Measurements from ENCODE around the gene DAPK1. TPM values are rescaled to one million over a fixed set of nuclear protein-coding genes. Genes with fewer than 3 reads are reported as not detected.

Gene DAPK1
- total RNA-seq, 1 experiment from 2014 or later = 133 TPM

GRCh38 chr9:87684627-87685219 is 187.1 kb downstream of the DAPK1 start:
- TF ChIP-seq CTCF (IDR thresholded peaks at IDR 0.05; ENCODE audit: unreplicated experiment) = peak; percentile 31
- no peaks in the 10 kb centered on the region for H3K9me3 Mint-ChIP-seq (ENCODE audit: low read depth, unreplicated experiment)
- H3K27ac Mint-ChIP-seq (ENCODE audit: unreplicated experiment) = no peak overlapping the region
- BruUV-seq (replicated peaks) = no TSS peak
- peaks cover 48% of the 10 kb centered on the region for H3K36me3 Mint-ChIP-seq (ENCODE audit: insufficient read depth, unreplicated experiment)
- H3K27me3 Mint-ChIP-seq (ENCODE audit: unreplicated experiment) = no peaks in the 10 kb centered on the region
- CTCF ChIA-PET = no interaction called here
- H3K4me1 Mint-ChIP-seq (ENCODE audit: low read depth, unreplicated experiment) = peaks cover 8% of the 10 kb centered on the region
- DNase-seq = peak; percentile 25
- no peak overlapping the region for H3K4me3 Mint-ChIP-seq (ENCODE audit: low read depth, unreplicated experiment)
- intact Hi-C loops (cut with micrococcal nuclease; ENCODE audit: unreplicated experiment) = loop anchor here (2.0 kb wide), 1 partner anchor 128 kb away; no protein-coding TSS in a partner anchor

GRCh38 chr9:87685441-87685840 is 187.8 kb downstream of the DAPK1 start:
- TF ChIP-seq CTCF (IDR thresholded peaks at IDR 0.05; ENCODE audit: unreplicated experiment) = no peak
- Mint-ChIP-seq H3K27ac (ENCODE audit: unreplicated experiment) (no peak overlapping the region), H3K4me1 (ENCODE audit: low read depth, unreplicated experiment) (peaks cover 8% of the 10 kb centered on the region), H3K9me3 (ENCODE audit: low read depth, unreplicated experiment) (no peaks in the 10 kb centered on the region), H3K4me3 (ENCODE audit: low read depth, unreplicated experiment) (no peak overlapping the region), H3K36me3 (ENCODE audit: insufficient read depth, unreplicated experiment) (peaks cover 48% of the 10 kb centered on the region), H3K27me3 (ENCODE audit: unreplicated experiment) (no peaks in the 10 kb centered on the region)
- BruUV-seq (replicated peaks) = no TSS peak
- DNase-seq = no peak
- CTCF ChIA-PET = no interaction called here
- intact Hi-C loops (cut with micrococcal nuclease; ENCODE audit: unreplicated experiment) = loop anchor here (2.0 kb wide), 1 partner anchor 127 kb away; no protein-coding TSS in a partner anchor

GRCh38 chr9:87685871-87686519 is 188.3 kb downstream of the DAPK1 start:
- CTCF ChIA-PET = no interaction called here
- no peak for DNase-seq
- intact Hi-C loops (cut with micrococcal nuclease; ENCODE audit: unreplicated experiment) = loop anchor here (2.0 kb wide), 1 partner anchor 127 kb away; no protein-coding TSS in a partner anchor
- Mint-ChIP-seq H3K4me1 (ENCODE audit: low read depth, unreplicated experiment) (peaks cover 8% of the 10 kb centered on the region), H3K27me3 (ENCODE audit: unreplicated experiment) (no peaks in the 10 kb centered on the region), H3K36me3 (ENCODE audit: insufficient read depth, unreplicated experiment) (peaks cover 53% of the 10 kb centered on the region), H3K9me3 (ENCODE audit: low read depth, unreplicated experiment) (no peaks in the 10 kb centered on the region), H3K4me3 (ENCODE audit: low read depth, unreplicated experiment) (no peak overlapping the region), H3K27ac (ENCODE audit: unreplicated experiment) (no peak overlapping the region)
- no peak for TF ChIP-seq CTCF (IDR thresholded peaks at IDR 0.05; ENCODE audit: unreplicated experiment)
- BruUV-seq (replicated peaks) = no TSS peak

GRCh38 chr9:87686520-87687090 is 188.9 kb downstream of the DAPK1 start:
- no peak overlapping the region for H3K4me3 Mint-ChIP-seq (ENCODE audit: low read depth, unreplicated experiment)
- H3K27ac Mint-ChIP-seq (ENCODE audit: unreplicated experiment) = no peak overlapping the region
- H3K36me3 Mint-ChIP-seq (ENCODE audit: insufficient read depth, unreplicated experiment) = peaks cover 52% of the 10 kb centered on the region
- peaks cover 8% of the 10 kb centered on the region for H3K4me1 Mint-ChIP-seq (ENCODE audit: low read depth, unreplicated experiment)
- no peaks in the 10 kb centered on the region for H3K9me3 Mint-ChIP-seq (ENCODE audit: low read depth, unreplicated experiment)
- no peak for DNase-seq
- intact Hi-C loops (cut with micrococcal nuclease; ENCODE audit: unreplicated experiment) = no loop called here
- no TSS peak for BruUV-seq (replicated peaks)
- CTCF ChIA-PET = no interaction called here
- no peaks in the 10 kb centered on the region for H3K27me3 Mint-ChIP-seq (ENCODE audit: unreplicated experiment)
- TF ChIP-seq CTCF (IDR thresholded peaks at IDR 0.05; ENCODE audit: unreplicated experiment) = no peak

All from Calu3 (cell line).